Fibroblast of upper back skin (primary cell): ENCODE data around the gene BBS9.
"Not testable (repeated sequence)": the region's sequence is repeated elsewhere in the genome, so short reads cannot be mapped to it uniquely, and the experiment has no call there.

Source experiments
- DNase-seq: peaks from one replicate; pipeline ENCODE4 v3.0.0-alpha.2; 2013

BBS9 gene

GRCh38 chr7:33128990-33129805 lies at the start of gene BBS9:
BBS9 (plus strand) TSS chr7:33129564; CDS start chr7:33146253, 16,689 bp downstream.
- peak; percentile 93 for DNase-seq

- no peak for DNase-seq
Observed at GRCh38 chr7:33079763-33080690, 49.3 kb upstream of the BBS9 start.

GRCh38 chr7:33087356-33087755 lies 42.0 kb upstream of the BBS9 start:
- DNase-seq: no peak

- DNase-seq: no peak
Observed at GRCh38 chr7:33087858-33088257, 41.5 kb upstream of the BBS9 start.

GRCh38 chr7:33089142-33089541 lies 40.2 kb upstream of the BBS9 start:
- DNase-seq: no peak

- peak; percentile 18 for DNase-seq
Observed at GRCh38 chr7:33091111-33091531, 38.2 kb upstream of the BBS9 start.

- DNase-seq: no peak
Observed at GRCh38 chr7:33091641-33092191, 37.6 kb upstream of the BBS9 start.

- DNase-seq: no peak
Observed at GRCh38 chr7:33093266-33093665, 36.1 kb upstream of the BBS9 start.

- not testable (repeated sequence) for DNase-seq
Observed at GRCh38 chr7:33094745-33095275, 34.6 kb upstream of the BBS9 start.

GRCh38 chr7:33099154-33099940 lies 30.0 kb upstream of the BBS9 start:
- no peak for DNase-seq

- no peak for DNase-seq
Observed at GRCh38 chr7:33100770-33101169, 28.6 kb upstream of the BBS9 start.

- no peak for DNase-seq
Observed at GRCh38 chr7:33101906-33102305, 27.5 kb upstream of the BBS9 start.

GRCh38 chr7:33107136-33108066 lies 22.0 kb upstream of the BBS9 start:
- peak; percentile 60 for DNase-seq

GRCh38 chr7:33108554-33109004 lies 20.8 kb upstream of the BBS9 start:
- DNase-seq: peak; percentile 12

GRCh38 chr7:33109005-33109757 lies 20.2 kb upstream of the BBS9 start, which contains the start of gene RP9:
RP9 (minus strand) TSS chr7:33109404; CDS start chr7:33109372, 32 bp downstream.
- peak; percentile 66 for DNase-seq

GRCh38 chr7:33109758-33110238 lies 19.6 kb upstream of the BBS9 start:
- DNase-seq: no peak

GRCh38 chr7:33111614-33112013 lies 17.8 kb upstream of the BBS9 start:
- DNase-seq: no peak

- no peak for DNase-seq
Observed at GRCh38 chr7:33114976-33115375, 14.4 kb upstream of the BBS9 start.

GRCh38 chr7:33118383-33118782 lies 11.0 kb upstream of the BBS9 start:
- no peak for DNase-seq

GRCh38 chr7:33127085-33127484 lies 2.3 kb upstream of the BBS9 start:
- DNase-seq: no peak
